GM19099 (cell line): ENCODE results near the gene SDR39U1.

Experiments
- POLR2A ChIP-seq: IDR thresholded peaks from 3 replicates; pipeline ENCODE4 v1.6.1; 2011; ENCODE audit warnings: low read depth; ENCODE audit not compliant: insufficient read length; ENCODE audit errors: extremely low read depth

The SDR39U1 gene

GRCh38 chr14:24392325-24393091 lies 50.1 kb downstream of the SDR39U1 start:
- TF ChIP-seq POLR2A = no peak

- no peak for TF ChIP-seq POLR2A
These were observed 51.7 kb downstream of the SDR39U1 start for GRCh38 chr14:24390701-24391468.
